Measurements from ENCODE around the gene ADGRE1.

DNA sequence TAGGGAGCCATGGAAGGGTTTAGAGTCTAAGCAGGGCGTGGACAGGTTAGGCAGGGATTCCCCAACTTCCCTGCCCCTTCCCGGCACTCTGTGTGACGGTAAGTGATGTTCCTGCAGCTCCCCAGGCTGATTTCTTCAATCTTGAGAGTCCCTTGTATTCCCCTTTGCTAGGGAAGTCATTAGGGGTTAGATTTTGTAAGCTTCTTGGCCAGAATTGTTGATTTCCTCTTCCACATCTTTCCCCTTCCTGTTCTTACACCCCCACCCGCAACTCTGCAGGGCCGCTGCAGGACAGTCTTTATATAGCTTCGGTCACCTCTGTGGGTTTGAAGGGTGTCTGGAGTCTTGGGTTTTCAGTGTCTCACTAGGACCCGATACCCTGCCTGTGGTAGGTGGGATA, 10.6 kb upstream of the ADGRE1 start:
- TF ChIP-seq, protein P1, sequence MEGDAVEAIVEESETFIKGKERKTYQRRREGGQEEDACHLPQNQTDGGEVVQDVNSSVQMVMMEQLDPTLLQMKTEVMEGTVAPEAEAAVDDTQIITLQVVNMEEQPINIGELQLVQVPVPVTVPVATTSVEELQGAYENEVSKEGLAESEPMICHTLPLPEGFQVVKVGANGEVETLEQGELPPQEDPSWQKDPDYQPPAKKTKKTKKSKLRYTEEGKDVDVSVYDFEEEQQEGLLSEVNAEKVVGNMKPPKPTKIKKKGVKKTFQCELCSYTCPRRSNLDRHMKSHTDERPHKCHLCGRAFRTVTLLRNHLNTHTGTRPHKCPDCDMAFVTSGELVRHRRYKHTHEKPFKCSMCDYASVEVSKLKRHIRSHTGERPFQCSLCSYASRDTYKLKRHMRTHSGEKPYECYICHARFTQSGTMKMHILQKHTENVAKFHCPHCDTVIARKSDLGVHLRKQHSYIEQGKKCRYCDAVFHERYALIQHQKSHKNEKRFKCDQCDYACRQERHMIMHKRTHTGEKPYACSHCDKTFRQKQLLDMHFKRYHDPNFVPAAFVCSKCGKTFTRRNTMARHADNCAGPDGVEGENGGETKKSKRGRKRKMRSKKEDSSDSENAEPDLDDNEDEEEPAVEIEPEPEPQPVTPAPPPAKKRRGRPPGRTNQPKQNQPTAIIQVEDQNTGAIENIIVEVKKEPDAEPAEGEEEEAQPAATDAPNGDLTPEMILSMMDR (conservative IDR thresholded peaks at IDR 0.05; ENCODE audit: low read depth, low read length), result no peak
- TF ChIP-seq POLR2A (IDR thresholded peaks at IDR 0.05; ENCODE audit: low read depth, low read length) (no peak), RCOR1 (IDR thresholded peaks at IDR 0.05; ENCODE audit: insufficient replicate concordance, low read length) (no peak), MAZ (IDR thresholded peaks at IDR 0.05; ENCODE audit: borderline replicate concordance, low read depth, low read length) (no peak), SMC3 (IDR thresholded peaks at IDR 0.05; ENCODE audit: low read depth, low read length) (no peak), RAD21 (IDR thresholded peaks at IDR 0.05; ENCODE audit: low read length) (no peak), MAFK (IDR thresholded peaks at IDR 0.05; ENCODE audit: low read depth, low read length) (no peak), RFX5 (IDR thresholded peaks at IDR 0.05; ENCODE audit: low read depth, low read length) (no peak), CEBPB (IDR thresholded peaks at IDR 0.05; ENCODE audit: low read depth, low read length) (no peak), MXI1 (IDR thresholded peaks at IDR 0.05; ENCODE audit: borderline replicate concordance, low read depth, low read length) (no peak)
